HEK293 (cell line): ENCODE data around the gene PSMB11.

Experiments used
- BCL11B ChIP-seq: fragments of 450-650 bp; formaldehyde crosslinking; IDR thresholded peaks from 2 replicates; pipeline ENCODE4 v1.5.1; 2016; ENCODE audit warnings: low read depth, missing biosample characterization, missing genetic modification characterization
- GFI1B ChIP-seq: fragments of 450-650 bp; formaldehyde crosslinking; IDR thresholded peaks from 2 replicates; pipeline ENCODE4 v1.5.1; 2016; ENCODE audit warnings: missing biosample characterization, missing genetic modification characterization
- GLIS2 ChIP-seq: fragments of 450-650 bp; formaldehyde crosslinking; IDR thresholded peaks from 2 replicates; pipeline ENCODE4 v1.5.1; 2016; ENCODE audit warnings: missing biosample characterization, missing genetic modification characterization
- MEIS1 ChIP-seq: sonication (generic); formaldehyde crosslinking; IDR thresholded peaks from 2 replicates; pipeline ENCODE4 v1.8.1; 2022; ENCODE audit warnings: missing genetic modification reagents, mild to moderate bottlenecking, borderline replicate concordance
- PATZ1 ChIP-seq: fragments of 450-650 bp; formaldehyde crosslinking; IDR thresholded peaks from 2 replicates; pipeline ENCODE4 v1.5.1; 2016; ENCODE audit warnings: missing biosample characterization, missing genetic modification characterization
- WT1 ChIP-seq: fragments of 450-650 bp; formaldehyde crosslinking; IDR thresholded peaks from 2 replicates; pipeline ENCODE4 v1.5.1; 2016; ENCODE audit warnings: missing biosample characterization, missing genetic modification characterization
- ZFP69B ChIP-seq: fragments of 450-650 bp; formaldehyde crosslinking; IDR thresholded peaks from 2 replicates; pipeline ENCODE4 v1.5.1; 2016; ENCODE audit warnings: missing biosample characterization, missing genetic modification characterization
- ZNF175 ChIP-seq: fragments of 450-650 bp; formaldehyde crosslinking; IDR thresholded peaks from 2 replicates; pipeline ENCODE4 v1.5.1; 2016; ENCODE audit warnings: missing biosample characterization, missing genetic modification characterization
- ZNF221 ChIP-seq: fragments of 450-650 bp; formaldehyde crosslinking; IDR thresholded peaks from 2 replicates; pipeline ENCODE4 v1.5.1; 2017; ENCODE audit warnings: missing biosample characterization, missing genetic modification characterization, borderline replicate concordance
- ZNF23 ChIP-seq: fragments of 450-650 bp; formaldehyde crosslinking; IDR thresholded peaks from 2 replicates; pipeline ENCODE4 v1.5.1; 2016; ENCODE audit warnings: missing biosample characterization, missing genetic modification characterization, borderline replicate concordance
- ZNF335 ChIP-seq: fragments of 450-650 bp; formaldehyde crosslinking; conservative IDR thresholded peaks from 2 replicates; pipeline ENCODE4 v1.5.1; 2016; ENCODE audit warnings: missing biosample characterization, missing genetic modification characterization
- ZNF366 ChIP-seq: fragments of 450-650 bp; formaldehyde crosslinking; conservative IDR thresholded peaks from 2 replicates; pipeline ENCODE4 v1.5.1; 2016; ENCODE audit warnings: missing biosample characterization, missing genetic modification characterization
- ZNF529 ChIP-seq: fragments of 450-650 bp; formaldehyde crosslinking; IDR thresholded peaks from 2 replicates; pipeline ENCODE4 v1.5.1; 2017; ENCODE audit warnings: missing genetic modification characterization, missing biosample characterization; ENCODE audit not compliant: insufficient replicate concordance
- ZNF549 ChIP-seq: fragments of 450-650 bp; IDR thresholded peaks from 2 replicates; pipeline ENCODE4 v1.5.1; 2018; ENCODE audit warnings: missing biosample characterization, missing genetic modification characterization, mild to moderate bottlenecking, inconsistent platforms, moderate library complexity
- ZNF555 ChIP-seq: fragments of 450-650 bp; formaldehyde crosslinking; conservative IDR thresholded peaks from 2 replicates; pipeline ENCODE4 v1.5.1; 2017; ENCODE audit warnings: missing biosample characterization, mild to moderate bottlenecking, missing genetic modification characterization, inconsistent platforms
- ZNF558 ChIP-seq: fragments of 450-650 bp; formaldehyde crosslinking; IDR thresholded peaks from 2 replicates; pipeline ENCODE4 v1.5.1; 2016; ENCODE audit warnings: missing biosample characterization, missing genetic modification characterization
- ZNF596 ChIP-seq: fragments of 450-650 bp; IDR thresholded peaks from 2 replicates; pipeline ENCODE4 v1.5.0; 2018; ENCODE audit warnings: missing biosample characterization, mild to moderate bottlenecking, missing genetic modification characterization, moderate library complexity
- ZNF600 ChIP-seq: fragments of 450-650 bp; formaldehyde crosslinking; IDR thresholded peaks from 2 replicates; pipeline ENCODE4 v1.5.1; 2016; ENCODE audit warnings: missing biosample characterization, missing genetic modification characterization
- ZNF658 ChIP-seq: fragments of 450-650 bp; formaldehyde crosslinking; IDR thresholded peaks from 2 replicates; pipeline ENCODE4; 2016; ENCODE audit warnings: missing biosample characterization, missing genetic modification characterization
- ZNF747 ChIP-seq: fragments of 450-650 bp; formaldehyde crosslinking; IDR thresholded peaks from 2 replicates; pipeline ENCODE4 v1.5.1; 2016; ENCODE audit warnings: missing biosample characterization, missing genetic modification characterization
- ZNF76 ChIP-seq: fragments of 450-650 bp; formaldehyde crosslinking; IDR thresholded peaks from 2 replicates; pipeline ENCODE4; 2016; ENCODE audit warnings: low read depth, missing biosample characterization, missing genetic modification characterization, borderline replicate concordance
- ZNF791 ChIP-seq: fragments of 450-650 bp; formaldehyde crosslinking; IDR thresholded peaks from 2 replicates; pipeline ENCODE4 v1.5.1; 2016; ENCODE audit warnings: missing biosample characterization, missing genetic modification characterization
- ZNF830 ChIP-seq: fragments of 450-650 bp; IDR thresholded peaks from 2 replicates; pipeline ENCODE4 v1.5.0; 2018; ENCODE audit warnings: missing biosample characterization, missing genetic modification characterization, low read depth, mild to moderate bottlenecking, moderate library complexity
- ZNF837 ChIP-seq: fragments of 450-650 bp; formaldehyde crosslinking; IDR thresholded peaks from 2 replicates; pipeline ENCODE4 v1.5.1; 2016; ENCODE audit warnings: missing biosample characterization, missing genetic modification characterization
- TF ChIP-seq, protein P1 (sequence below): fragments of 450-650 bp; formaldehyde crosslinking; IDR thresholded peaks from 2 replicates; pipeline ENCODE4 v1.5.1; 2016; ENCODE audit warnings: missing biosample characterization, missing genetic modification characterization
- TF ChIP-seq, protein P2 (sequence below): fragments of 450-650 bp; formaldehyde crosslinking; IDR thresholded peaks from 2 replicates; pipeline ENCODE4 v1.5.1; 2016; ENCODE audit warnings: missing biosample characterization, missing genetic modification characterization
- TF ChIP-seq, protein P3 (sequence below): fragments of 450-650 bp; formaldehyde crosslinking; IDR thresholded peaks from 2 replicates; pipeline ENCODE4 v1.5.1; 2016; ENCODE audit warnings: missing biosample characterization, missing genetic modification characterization, low read depth
- TF ChIP-seq, protein P4 (sequence below): fragments of 450-650 bp; formaldehyde crosslinking; IDR thresholded peaks from 2 replicates; pipeline ENCODE4 v1.5.1; 2016; ENCODE audit warnings: missing biosample characterization, missing genetic modification characterization, borderline replicate concordance

Gene PSMB11

DNA sequence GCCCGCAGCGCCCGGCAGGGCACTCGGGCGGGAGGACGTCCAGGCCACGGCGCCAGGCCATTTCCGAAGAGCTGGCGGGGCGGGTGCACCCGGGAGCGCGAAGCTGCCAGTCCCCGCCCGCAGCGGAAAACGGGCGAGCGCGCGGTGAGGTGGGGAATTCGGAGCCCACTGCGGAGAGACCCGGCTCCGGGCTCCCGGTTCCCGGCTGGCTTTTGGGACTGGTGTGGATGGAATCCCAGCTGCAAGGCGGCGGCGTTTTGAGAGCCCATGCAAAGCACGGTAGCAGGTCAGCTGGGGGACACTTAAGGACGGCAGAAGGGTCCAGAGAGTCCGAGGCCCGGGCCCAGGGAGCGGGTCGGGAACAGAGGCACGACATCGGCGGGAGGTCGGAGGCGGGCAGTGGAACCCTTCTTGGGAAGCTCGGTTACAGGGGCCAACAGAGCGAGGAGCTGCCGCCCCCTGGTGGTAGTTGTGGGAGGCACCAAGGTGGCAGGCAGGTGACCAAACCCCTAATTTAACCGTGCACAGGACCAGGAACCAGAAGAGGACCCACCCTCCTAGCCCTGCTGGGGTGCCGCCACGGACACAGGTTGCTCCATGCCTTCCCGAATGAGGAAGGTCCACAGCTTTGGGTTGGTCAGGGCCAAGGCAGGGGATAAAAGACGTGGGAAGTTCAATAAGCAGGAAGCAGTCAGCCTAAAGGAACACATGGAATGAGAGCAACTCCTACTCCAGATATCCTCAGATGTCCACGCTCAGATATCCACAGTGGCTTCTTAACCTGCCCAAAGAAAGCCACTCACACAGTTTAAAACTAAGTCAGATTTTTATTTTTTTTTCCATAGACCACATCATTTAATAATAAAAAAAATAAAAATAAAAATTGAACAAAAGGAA lies 16.0 kb downstream of the PSMB11 start (continued):
- TF ChIP-seq PATZ1 (tag by site-specific recombination), result peak; percentile 76; the same call in 1 of the 2 replicates
- no peak for TF ChIP-seq MEIS1 (CRISPR knock-in tag)
- TF ChIP-seq, protein P1, sequence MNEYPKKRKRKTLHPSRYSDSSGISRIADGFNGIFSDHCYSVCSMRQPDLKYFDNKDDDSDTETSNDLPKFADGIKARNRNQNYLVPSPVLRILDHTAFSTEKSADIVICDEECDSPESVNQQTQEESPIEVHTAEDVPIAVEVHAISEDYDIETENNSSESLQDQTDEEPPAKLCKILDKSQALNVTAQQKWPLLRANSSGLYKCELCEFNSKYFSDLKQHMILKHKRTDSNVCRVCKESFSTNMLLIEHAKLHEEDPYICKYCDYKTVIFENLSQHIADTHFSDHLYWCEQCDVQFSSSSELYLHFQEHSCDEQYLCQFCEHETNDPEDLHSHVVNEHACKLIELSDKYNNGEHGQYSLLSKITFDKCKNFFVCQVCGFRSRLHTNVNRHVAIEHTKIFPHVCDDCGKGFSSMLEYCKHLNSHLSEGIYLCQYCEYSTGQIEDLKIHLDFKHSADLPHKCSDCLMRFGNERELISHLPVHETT, result no peak; the same call in 1 of the 2 replicates
- no peak for TF ChIP-seq ZNF830
- peak; percentile 71; the same call in 1 of the 2 replicates for TF ChIP-seq ZFP69B (tag by site-specific recombination)
- TF ChIP-seq ZNF335 (tag by site-specific recombination), result peak; percentile 86
- peak; percentile 59; the same call in 1 of the 2 replicates for TF ChIP-seq BCL11B (tag by site-specific recombination)
- 0 out of 2 replicates have a peak, but pooled peaks have one; percentile 32 for TF ChIP-seq GFI1B (tag by site-specific recombination)
- TF ChIP-seq ZNF76 (tag by site-specific recombination), result peak; percentile 63; the same call in 1 of the 2 replicates
- no peak for TF ChIP-seq ZNF175 (tag by site-specific recombination)
- TF ChIP-seq, protein P2, sequence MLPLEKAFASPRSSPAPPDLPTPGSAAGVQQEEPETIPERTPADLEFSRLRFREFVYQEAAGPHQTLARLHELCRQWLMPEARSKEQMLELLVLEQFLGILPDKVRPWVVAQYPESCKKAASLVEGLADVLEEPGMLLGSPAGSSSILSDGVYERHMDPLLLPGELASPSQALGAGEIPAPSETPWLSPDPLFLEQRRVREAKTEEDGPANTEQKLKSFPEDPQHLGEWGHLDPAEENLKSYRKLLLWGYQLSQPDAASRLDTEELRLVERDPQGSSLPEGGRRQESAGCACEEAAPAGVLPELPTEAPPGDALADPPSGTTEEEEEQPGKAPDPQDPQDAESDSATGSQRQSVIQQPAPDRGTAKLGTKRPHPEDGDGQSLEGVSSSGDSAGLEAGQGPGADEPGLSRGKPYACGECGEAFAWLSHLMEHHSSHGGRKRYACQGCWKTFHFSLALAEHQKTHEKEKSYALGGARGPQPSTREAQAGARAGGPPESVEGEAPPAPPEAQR (tag by site-specific recombination), result no peak
- TF ChIP-seq ZNF747 (tag by site-specific recombination), result no peak
- TF ChIP-seq ZNF791 (tag by site-specific recombination), result no peak
- TF ChIP-seq, protein P3, sequence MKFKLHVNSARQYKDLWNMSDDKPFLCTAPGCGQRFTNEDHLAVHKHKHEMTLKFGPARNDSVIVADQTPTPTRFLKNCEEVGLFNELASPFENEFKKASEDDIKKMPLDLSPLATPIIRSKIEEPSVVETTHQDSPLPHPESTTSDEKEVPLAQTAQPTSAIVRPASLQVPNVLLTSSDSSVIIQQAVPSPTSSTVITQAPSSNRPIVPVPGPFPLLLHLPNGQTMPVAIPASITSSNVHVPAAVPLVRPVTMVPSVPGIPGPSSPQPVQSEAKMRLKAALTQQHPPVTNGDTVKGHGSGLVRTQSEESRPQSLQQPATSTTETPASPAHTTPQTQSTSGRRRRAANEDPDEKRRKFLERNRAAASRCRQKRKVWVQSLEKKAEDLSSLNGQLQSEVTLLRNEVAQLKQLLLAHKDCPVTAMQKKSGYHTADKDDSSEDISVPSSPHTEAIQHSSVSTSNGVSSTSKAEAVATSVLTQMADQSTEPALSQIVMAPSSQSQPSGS (tag by site-specific recombination), result no peak
- no peak for TF ChIP-seq ZNF549 (tag by site-specific recombination)
- TF ChIP-seq ZNF596, result 0 out of 2 replicates have a peak, but pooled peaks have one; percentile 16
- TF ChIP-seq GLIS2 (tag by site-specific recombination), result peak; percentile 91
- TF ChIP-seq, protein P4, sequence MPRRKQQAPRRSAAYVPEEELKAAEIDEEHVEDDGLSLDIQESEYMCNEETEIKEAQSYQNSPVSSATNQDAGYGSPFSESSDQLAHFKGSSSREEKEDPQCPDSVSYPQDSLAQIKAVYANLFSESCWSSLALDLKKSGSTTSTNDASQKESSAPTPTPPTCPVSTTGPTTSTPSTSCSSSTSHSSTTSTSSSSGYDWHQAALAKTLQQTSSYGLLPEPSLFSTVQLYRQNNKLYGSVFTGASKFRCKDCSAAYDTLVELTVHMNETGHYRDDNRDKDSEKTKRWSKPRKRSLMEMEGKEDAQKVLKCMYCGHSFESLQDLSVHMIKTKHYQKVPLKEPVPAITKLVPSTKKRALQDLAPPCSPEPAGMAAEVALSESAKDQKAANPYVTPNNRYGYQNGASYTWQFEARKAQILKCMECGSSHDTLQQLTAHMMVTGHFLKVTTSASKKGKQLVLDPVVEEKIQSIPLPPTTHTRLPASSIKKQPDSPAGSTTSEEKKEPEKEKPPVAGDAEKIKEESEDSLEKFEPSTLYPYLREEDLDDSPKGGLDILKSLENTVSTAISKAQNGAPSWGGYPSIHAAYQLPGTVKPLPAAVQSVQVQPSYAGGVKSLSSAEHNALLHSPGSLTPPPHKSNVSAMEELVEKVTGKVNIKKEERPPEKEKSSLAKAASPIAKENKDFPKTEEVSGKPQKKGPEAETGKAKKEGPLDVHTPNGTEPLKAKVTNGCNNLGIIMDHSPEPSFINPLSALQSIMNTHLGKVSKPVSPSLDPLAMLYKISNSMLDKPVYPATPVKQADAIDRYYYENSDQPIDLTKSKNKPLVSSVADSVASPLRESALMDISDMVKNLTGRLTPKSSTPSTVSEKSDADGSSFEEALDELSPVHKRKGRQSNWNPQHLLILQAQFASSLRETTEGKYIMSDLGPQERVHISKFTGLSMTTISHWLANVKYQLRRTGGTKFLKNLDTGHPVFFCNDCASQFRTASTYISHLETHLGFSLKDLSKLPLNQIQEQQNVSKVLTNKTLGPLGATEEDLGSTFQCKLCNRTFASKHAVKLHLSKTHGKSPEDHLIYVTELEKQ (tag by site-specific recombination), result no peak
- TF ChIP-seq ZNF837 (tag by site-specific recombination), result no peak
- no peak for TF ChIP-seq ZNF529 (tag by site-specific recombination)
- TF ChIP-seq WT1 (tag by site-specific recombination), result 0 out of 2 replicates have a peak, but pooled peaks have one; percentile 14
- no peak for TF ChIP-seq ZNF658 (tag by site-specific recombination)
- TF ChIP-seq ZNF221 (tag by site-specific recombination), result no peak
- TF ChIP-seq ZNF558, result no peak
- TF ChIP-seq ZNF600 (tag by site-specific recombination), result peak; percentile 99
- TF ChIP-seq ZNF23 (tag by site-specific recombination), result no peak
- no peak for TF ChIP-seq ZNF555 (tag by site-specific recombination)
- TF ChIP-seq ZNF366 (tag by site-specific recombination), result no peak
